Gastrocnemius medialis (tissue), 4 donors: Measurements from ENCODE around the gene NLK.

Source experiments
- POLR2A ChIP-seq, 2 donors: fragments of 450-650 bp; IDR thresholded peaks; one replicate each; pipeline ENCODE4 v1.6.1; 2017; ENCODE audit warnings: antibody characterized with exemption in 2 of 2, mild to moderate bottlenecking in 2 of 2, moderate library complexity in 2 of 2
- TF ChIP-seq, protein P1 (sequence below), 5 experiments: fragments of 450-650 bp in 3 of 5; fragments of 200-600 bp in 2 of 5; sonication (generic) in 2 of 5; IDR thresholded peaks in 4 of 5; conservative IDR thresholded peaks in 1 of 5; 1 replicate in 4 of 5; 2 replicates in 1 of 5; pipeline ENCODE4 v1.5.1; 2016 to 2019; ENCODE audit warnings: antibody characterized with exemption in 5 of 5, mild to moderate bottlenecking in 3 of 5, moderate library complexity in 3 of 5

GRCh38 chr17:28117304-28117703, 74.8 kb downstream of the NLK start:
- TF ChIP-seq, protein P1, sequence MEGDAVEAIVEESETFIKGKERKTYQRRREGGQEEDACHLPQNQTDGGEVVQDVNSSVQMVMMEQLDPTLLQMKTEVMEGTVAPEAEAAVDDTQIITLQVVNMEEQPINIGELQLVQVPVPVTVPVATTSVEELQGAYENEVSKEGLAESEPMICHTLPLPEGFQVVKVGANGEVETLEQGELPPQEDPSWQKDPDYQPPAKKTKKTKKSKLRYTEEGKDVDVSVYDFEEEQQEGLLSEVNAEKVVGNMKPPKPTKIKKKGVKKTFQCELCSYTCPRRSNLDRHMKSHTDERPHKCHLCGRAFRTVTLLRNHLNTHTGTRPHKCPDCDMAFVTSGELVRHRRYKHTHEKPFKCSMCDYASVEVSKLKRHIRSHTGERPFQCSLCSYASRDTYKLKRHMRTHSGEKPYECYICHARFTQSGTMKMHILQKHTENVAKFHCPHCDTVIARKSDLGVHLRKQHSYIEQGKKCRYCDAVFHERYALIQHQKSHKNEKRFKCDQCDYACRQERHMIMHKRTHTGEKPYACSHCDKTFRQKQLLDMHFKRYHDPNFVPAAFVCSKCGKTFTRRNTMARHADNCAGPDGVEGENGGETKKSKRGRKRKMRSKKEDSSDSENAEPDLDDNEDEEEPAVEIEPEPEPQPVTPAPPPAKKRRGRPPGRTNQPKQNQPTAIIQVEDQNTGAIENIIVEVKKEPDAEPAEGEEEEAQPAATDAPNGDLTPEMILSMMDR (IDR thresholded peaks at IDR 0.05 in 4 of 5, conservative IDR thresholded peaks at IDR 0.05 in 1 of 5), result no peak
- no peak for TF ChIP-seq POLR2A (IDR thresholded peaks at IDR 0.05)
